ENCODE data around the gene GNL1. TPM values are rescaled to one million over a fixed set of nuclear protein-coding genes. Genes with fewer than 3 reads are reported as not detected.

GNL1 gene, protein sequence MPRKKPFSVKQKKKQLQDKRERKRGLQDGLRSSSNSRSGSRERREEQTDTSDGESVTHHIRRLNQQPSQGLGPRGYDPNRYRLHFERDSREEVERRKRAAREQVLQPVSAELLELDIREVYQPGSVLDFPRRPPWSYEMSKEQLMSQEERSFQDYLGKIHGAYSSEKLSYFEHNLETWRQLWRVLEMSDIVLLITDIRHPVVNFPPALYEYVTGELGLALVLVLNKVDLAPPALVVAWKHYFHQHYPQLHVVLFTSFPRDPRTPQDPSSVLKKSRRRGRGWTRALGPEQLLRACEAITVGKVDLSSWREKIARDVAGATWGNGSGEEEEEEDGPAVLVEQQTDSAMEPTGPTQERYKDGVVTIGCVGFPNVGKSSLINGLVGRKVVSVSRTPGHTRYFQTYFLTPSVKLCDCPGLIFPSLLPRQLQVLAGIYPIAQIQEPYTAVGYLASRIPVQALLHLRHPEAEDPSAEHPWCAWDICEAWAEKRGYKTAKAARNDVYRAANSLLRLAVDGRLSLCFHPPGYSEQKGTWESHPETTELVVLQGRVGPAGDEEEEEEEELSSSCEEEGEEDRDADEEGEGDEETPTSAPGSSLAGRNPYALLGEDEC
- 36.4 and 43.3 TPM in 2 replicates for polyA plus RNA-seq (2012; rRNA removed)
- polyA plus RNA-seq (2012; cell fraction: cytosol; rRNA removed) = 22.2 and 31.4 TPM in 2 replicates
- 48.8 and 67.1 TPM in 2 replicates for polyA plus RNA-seq (2012; cell fraction: nucleus; rRNA removed)

DNA sequence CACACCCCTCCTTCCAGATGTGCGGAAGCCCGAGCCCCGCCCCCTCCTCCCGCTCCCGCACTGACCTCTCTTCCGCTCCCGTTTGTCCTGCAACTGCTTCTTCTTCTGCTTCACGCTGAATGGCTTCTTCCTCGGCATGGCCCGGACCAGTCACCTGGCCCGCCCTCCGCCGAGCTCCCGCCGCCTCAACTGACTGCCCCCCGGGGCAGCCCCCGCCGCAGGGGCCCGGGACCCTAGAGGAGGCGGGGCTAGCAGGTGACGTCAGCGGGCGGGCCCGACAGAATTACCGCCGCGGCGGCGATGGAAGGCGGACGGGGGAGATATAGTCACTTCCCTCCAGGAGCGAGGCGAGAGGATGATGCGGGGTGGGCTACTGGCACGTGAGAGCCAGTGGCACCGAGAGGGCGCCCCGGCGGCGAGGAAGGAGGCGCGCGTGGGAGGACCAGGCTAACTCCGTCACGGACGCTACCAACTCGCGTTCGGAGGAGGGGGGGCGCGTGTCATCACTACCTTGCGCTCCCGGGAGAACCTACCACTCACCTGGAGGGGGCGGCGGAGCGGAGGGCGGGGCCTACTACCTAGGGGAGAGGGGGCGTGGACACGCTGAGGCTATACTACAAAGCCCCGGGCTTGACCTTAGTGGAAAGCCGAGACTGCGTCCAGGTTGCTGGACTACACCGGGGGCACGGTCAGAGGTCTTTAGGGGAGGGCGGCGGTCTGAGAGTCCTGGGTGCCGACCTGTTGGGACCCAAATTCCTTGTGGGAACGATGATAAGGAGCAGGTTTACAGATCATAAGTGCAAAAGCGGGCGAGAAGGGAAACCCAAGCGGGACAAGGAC lies at the start of gene GNL1:
Gene GNL1, minus strand, starts transcription at position 424 of the 840 bp plus-strand sequence. Its CDS starts 286 bp downstream, at position 138.
- peak within 1 kb of the TSS; percentile 93 for H3K9ac ChIP-seq
- peaks cover 41% of the 10 kb centered on the region for H3K79me2 ChIP-seq (ENCODE audit: insufficient read depth)
- CTCF ChIA-PET = interaction anchor here (0.8 to 9.4 kb wide), 5 partner anchors 13 to 74 kb away, joined by 3 to 140 read pairs (median 11); no protein-coding TSS in a partner anchor
- TF ChIP-seq RFX5 (IDR thresholded peaks at IDR 0.05; ENCODE audit: low read length) (no peak), JUND (IDR thresholded peaks at IDR 0.05) (no peak; the same call in 1 of the 2 replicates), GABPA (IDR thresholded peaks at IDR 0.05; ENCODE audit: low read depth) (no peak), GATA2 (CRISPR knock-in tag; IDR thresholded peaks at IDR 0.05) (no peak), FOXJ3 (CRISPR knock-in tag; IDR thresholded peaks at IDR 0.05) (no peak), FOXM1 (IDR thresholded peaks at IDR 0.05; ENCODE audit: low read depth) (no peak), EZH2phosphoT487 (IDR thresholded peaks at IDR 0.05; ENCODE audit: borderline replicate concordance, low read depth) (no peak), YY1 (IDR thresholded peaks at IDR 0.05; ENCODE audit: low read depth) (peak; percentile 52; the same call in 1 of the 2 replicates), SMC3 (IDR thresholded peaks at IDR 0.05; ENCODE audit: low read depth, low read length) (no peak), SIN3A (IDR thresholded peaks at IDR 0.05; ENCODE audit: borderline replicate concordance, low read depth, low read length) (no peak), TEAD4 (IDR thresholded peaks at IDR 0.05; ENCODE audit: borderline replicate concordance, insufficient read depth) (no peak), MEF2A (IDR thresholded peaks at IDR 0.05; ENCODE audit: borderline replicate concordance, low read depth) (no peak)
- TF ChIP-seq, protein P1, sequence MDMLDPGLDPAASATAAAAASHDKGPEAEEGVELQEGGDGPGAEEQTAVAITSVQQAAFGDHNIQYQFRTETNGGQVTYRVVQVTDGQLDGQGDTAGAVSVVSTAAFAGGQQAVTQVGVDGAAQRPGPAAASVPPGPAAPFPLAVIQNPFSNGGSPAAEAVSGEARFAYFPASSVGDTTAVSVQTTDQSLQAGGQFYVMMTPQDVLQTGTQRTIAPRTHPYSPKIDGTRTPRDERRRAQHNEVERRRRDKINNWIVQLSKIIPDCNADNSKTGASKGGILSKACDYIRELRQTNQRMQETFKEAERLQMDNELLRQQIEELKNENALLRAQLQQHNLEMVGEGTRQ (IDR thresholded peaks at IDR 0.05; ENCODE audit: borderline replicate concordance, low read depth, low read length) = no peak
- TF ChIP-seq, protein P2, sequence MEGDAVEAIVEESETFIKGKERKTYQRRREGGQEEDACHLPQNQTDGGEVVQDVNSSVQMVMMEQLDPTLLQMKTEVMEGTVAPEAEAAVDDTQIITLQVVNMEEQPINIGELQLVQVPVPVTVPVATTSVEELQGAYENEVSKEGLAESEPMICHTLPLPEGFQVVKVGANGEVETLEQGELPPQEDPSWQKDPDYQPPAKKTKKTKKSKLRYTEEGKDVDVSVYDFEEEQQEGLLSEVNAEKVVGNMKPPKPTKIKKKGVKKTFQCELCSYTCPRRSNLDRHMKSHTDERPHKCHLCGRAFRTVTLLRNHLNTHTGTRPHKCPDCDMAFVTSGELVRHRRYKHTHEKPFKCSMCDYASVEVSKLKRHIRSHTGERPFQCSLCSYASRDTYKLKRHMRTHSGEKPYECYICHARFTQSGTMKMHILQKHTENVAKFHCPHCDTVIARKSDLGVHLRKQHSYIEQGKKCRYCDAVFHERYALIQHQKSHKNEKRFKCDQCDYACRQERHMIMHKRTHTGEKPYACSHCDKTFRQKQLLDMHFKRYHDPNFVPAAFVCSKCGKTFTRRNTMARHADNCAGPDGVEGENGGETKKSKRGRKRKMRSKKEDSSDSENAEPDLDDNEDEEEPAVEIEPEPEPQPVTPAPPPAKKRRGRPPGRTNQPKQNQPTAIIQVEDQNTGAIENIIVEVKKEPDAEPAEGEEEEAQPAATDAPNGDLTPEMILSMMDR (IDR thresholded peaks at IDR 0.05) = no peak
- TF ChIP-seq, protein P3, sequence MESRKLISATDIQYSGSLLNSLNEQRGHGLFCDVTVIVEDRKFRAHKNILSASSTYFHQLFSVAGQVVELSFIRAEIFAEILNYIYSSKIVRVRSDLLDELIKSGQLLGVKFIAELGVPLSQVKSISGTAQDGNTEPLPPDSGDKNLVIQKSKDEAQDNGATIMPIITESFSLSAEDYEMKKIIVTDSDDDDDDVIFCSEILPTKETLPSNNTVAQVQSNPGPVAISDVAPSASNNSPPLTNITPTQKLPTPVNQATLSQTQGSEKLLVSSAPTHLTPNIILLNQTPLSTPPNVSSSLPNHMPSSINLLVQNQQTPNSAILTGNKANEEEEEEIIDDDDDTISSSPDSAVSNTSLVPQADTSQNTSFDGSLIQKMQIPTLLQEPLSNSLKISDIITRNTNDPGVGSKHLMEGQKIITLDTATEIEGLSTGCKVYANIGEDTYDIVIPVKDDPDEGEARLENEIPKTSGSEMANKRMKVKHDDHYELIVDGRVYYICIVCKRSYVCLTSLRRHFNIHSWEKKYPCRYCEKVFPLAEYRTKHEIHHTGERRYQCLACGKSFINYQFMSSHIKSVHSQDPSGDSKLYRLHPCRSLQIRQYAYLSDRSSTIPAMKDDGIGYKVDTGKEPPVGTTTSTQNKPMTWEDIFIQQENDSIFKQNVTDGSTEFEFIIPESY (IDR thresholded peaks at IDR 0.05; ENCODE audit: borderline replicate concordance, low read depth) = 0 out of 2 replicates have a peak, but pooled peaks have one; percentile 3
- TF ChIP-seq, protein P4, sequence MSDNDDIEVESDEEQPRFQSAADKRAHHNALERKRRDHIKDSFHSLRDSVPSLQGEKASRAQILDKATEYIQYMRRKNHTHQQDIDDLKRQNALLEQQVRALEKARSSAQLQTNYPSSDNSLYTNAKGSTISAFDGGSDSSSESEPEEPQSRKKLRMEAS (IDR thresholded peaks at IDR 0.05; ENCODE audit: low read depth) = peak; percentile 69
- TF ChIP-seq, protein P5, sequence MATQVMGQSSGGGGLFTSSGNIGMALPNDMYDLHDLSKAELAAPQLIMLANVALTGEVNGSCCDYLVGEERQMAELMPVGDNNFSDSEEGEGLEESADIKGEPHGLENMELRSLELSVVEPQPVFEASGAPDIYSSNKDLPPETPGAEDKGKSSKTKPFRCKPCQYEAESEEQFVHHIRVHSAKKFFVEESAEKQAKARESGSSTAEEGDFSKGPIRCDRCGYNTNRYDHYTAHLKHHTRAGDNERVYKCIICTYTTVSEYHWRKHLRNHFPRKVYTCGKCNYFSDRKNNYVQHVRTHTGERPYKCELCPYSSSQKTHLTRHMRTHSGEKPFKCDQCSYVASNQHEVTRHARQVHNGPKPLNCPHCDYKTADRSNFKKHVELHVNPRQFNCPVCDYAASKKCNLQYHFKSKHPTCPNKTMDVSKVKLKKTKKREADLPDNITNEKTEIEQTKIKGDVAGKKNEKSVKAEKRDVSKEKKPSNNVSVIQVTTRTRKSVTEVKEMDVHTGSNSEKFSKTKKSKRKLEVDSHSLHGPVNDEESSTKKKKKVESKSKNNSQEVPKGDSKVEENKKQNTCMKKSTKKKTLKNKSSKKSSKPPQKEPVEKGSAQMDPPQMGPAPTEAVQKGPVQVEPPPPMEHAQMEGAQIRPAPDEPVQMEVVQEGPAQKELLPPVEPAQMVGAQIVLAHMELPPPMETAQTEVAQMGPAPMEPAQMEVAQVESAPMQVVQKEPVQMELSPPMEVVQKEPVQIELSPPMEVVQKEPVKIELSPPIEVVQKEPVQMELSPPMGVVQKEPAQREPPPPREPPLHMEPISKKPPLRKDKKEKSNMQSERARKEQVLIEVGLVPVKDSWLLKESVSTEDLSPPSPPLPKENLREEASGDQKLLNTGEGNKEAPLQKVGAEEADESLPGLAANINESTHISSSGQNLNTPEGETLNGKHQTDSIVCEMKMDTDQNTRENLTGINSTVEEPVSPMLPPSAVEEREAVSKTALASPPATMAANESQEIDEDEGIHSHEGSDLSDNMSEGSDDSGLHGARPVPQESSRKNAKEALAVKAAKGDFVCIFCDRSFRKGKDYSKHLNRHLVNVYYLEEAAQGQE (IDR thresholded peaks at IDR 0.05; ENCODE audit: low read depth, low read length) = no peak
- TF ChIP-seq, protein P6, sequence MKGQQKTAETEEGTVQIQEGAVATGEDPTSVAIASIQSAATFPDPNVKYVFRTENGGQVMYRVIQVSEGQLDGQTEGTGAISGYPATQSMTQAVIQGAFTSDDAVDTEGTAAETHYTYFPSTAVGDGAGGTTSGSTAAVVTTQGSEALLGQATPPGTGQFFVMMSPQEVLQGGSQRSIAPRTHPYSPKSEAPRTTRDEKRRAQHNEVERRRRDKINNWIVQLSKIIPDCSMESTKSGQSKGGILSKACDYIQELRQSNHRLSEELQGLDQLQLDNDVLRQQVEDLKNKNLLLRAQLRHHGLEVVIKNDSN (IDR thresholded peaks at IDR 0.05; ENCODE audit: borderline replicate concordance, low read depth) = no peak

More for the DNA sequence above, at the start of gene GNL1:
- H2AFZ ChIP-seq (ENCODE audit: low read depth) = peak within 1 kb of the TSS; percentile 87
- 3% methylated on average over 57 of the region's 71 CpGs for WGBS (ENCODE audit: low lambda C conversion rate)
- peaks cover 15 to 17% of the 10 kb centered on the region in 2 experiments for H3K4me1 ChIP-seq (ENCODE audit: control insufficient read depth in 1 of 2, insufficient read depth in 2 of 2, low read depth in 1 of 2, low read length in 1 of 2)
- peaks cover 10% of the 10 kb centered on the region for H3F3A ChIP-seq (replicated peaks; ENCODE audit: insufficient read depth)
- no peaks in the 10 kb centered on the region for H3K9me3 ChIP-seq
- no peaks in the 10 kb centered on the region for H3K27me3 ChIP-seq (ENCODE audit: insufficient read depth)
- DNase-seq = peak; percentile 92
- no peaks in the 10 kb centered on the region for H3K9me2 ChIP-seq
- POLR2A ChIA-PET = interaction anchor here (1.1 to 3.6 kb wide), 7 partner anchors 8 to 59 kb away, joined by 3 to 22 read pairs (median 7); partner anchors contain the start of gene ABCF1
- H3K4me2 ChIP-seq = peak within 1 kb of the TSS; percentile 95
- H3K4me3 ChIP-seq (ENCODE audit: low read depth in 2 of 2, low read length in 1 of 2) = peak within 1 kb of the TSS; percentile 93 to 99
- no peaks in the 10 kb centered on the region for H4K20me1 ChIP-seq (ENCODE audit: insufficient read depth)
- peak within 1 kb of the TSS; percentile 90 to 99 for H3K27ac ChIP-seq (ENCODE audit: low read depth in 2 of 2, low read length in 1 of 2)
- peaks cover 39% of the 10 kb centered on the region in 2 experiments for H3K36me3 ChIP-seq (replicated peaks in 1 of 2; ENCODE audit: control insufficient read depth in 1 of 2, insufficient read depth in 2 of 2, low read length in 1 of 2)

All from SK-N-SH (cell line).